ENCODE results near the gene PRR20A.
"Not testable (repeated sequence)": the region's sequence is repeated elsewhere in the genome, so short reads cannot be mapped to it uniquely, and the experiment has no call there.

The PRR20A gene

GRCh38 chr13:57140235-57140968 is at the start of gene PRR20A:
TSS of gene PRR20A (plus strand) at chr13:57140918. CDS start at chr13:57141305, 387 bp downstream.
- DNase-seq: not testable (repeated sequence)

- DNase-seq: no peak
Measured at GRCh38 chr13:57114945-57115344, 25.8 kb upstream of the PRR20A start.

GRCh38 chr13:57123681-57124080 is 17.0 kb upstream of the PRR20A start:
- DNase-seq: no peak

DNA sequence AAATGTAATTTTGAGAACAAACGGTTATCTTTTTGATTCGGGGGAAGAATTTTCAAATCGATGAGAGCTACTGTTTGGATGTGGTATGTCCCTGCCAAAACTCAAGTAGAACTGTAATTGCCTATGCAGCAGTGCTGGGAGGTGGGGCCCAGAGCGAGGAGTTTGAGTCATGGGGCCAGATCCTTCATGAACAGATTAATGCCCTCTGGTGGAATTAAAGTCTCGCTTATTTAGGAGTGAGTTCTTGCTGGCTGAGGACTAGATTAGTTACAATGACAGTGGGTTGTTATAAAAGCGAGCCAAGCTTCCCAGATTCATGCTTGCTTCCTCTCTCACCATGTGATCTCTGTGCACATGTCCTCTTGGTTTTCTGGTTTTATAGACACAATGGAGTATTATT is 11.8 kb upstream of the PRR20A start:
- no peak for DNase-seq

- no peak for DNase-seq
Measured at GRCh38 chr13:57136093-57136492, 4.6 kb upstream of the PRR20A start.

DNA sequence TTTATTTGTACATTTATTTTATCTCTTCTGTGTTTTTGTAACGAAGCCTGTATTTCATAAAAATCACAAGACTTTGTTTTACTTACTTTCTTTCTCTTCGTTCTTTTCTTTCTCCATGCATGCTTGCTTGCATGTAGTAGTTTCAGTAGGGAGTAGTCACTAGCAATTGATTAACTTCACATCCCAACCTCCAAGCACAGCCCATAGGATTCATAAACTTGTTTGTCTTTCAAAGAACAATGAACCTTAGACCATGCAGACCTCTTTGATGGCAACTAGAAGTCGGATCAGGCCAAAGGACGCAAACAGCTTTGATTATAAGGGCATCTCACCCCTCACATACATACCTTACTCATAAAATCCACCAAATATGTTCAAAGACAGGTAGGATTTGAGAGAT is 3.1 kb upstream of the PRR20A start:
- no peak for DNase-seq

- no peak for DNase-seq
Measured at GRCh38 chr13:57138988-57139387, 1.7 kb upstream of the PRR20A start.

DNA sequence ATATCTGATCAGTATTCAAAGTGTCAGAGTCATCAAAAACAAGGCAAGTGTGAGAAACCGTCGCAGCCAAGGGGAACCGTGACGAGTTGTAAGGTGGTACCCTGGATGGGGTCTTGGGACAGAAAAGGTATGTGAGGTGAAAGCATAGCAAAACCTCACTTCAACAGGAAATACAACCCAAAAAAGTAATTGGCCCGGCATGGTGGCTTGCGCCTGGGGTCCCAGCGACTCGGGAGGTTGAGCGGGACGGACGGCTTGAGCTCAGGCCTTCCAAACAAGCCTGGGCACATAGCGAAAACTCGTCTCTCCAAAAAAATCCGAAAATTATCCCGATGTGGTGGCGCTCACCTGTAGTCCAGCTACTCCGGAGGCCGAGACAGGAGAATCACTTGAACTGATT is 937 bp upstream of the PRR20A start:
- not testable (repeated sequence) for DNase-seq

- DNase-seq: not testable (repeated sequence)
Measured at GRCh38 chr13:57147188-57147587, 6.5 kb downstream of the PRR20A start, which contains the start of gene PRR20B. TSS of gene PRR20B (plus strand) at chr13:57147488. CDS start at chr13:57147875, 387 bp downstream.

DNA sequence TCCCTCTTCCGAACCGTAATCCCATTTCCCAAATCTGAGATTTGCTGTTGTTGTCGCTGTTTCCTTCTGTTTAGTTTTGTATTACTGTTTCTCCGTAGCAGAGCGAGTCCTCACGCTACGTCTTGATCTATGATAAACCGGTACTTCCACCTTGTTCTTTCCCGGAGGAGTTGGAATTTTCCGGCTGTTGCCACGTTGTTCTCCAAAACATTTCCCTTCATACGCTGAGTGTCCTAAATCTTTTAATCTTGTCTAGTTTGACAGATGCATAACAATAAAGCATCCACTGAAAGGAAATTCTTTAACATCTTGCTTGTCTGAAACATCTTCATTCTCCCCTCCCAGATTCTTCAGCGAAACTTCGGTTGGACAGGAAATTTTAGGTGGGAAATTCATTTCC is 7.4 kb downstream of the PRR20A start:
- not testable (repeated sequence) for DNase-seq

- DNase-seq: not testable (repeated sequence)
Measured at GRCh38 chr13:57153761-57154160, 13.0 kb downstream of the PRR20A start, which contains the start of gene PRR20C. TSS of gene PRR20C (plus strand) at chr13:57154061. CDS start at chr13:57154448, 387 bp downstream.

- DNase-seq: not testable (repeated sequence)
Measured at GRCh38 chr13:57160332-57160731, 19.6 kb downstream of the PRR20A start, which contains the start of gene PRR20D. TSS of gene PRR20D (plus strand) at chr13:57160632. CDS start at chr13:57161019, 387 bp downstream.

- not testable (repeated sequence) for DNase-seq
Measured at GRCh38 chr13:57166897-57167296, 26.2 kb downstream of the PRR20A start, which contains the start of gene PRR20E. TSS of gene PRR20E (plus strand) at chr13:57167197. CDS start at chr13:57167584, 387 bp downstream.

- no peak for DNase-seq
Measured at GRCh38 chr13:57191667-57192066, 50.9 kb downstream of the PRR20A start.
